Esophagus muscularis mucosa (tissue), 4 donors: ENCODE data around the gene APOF.

Experiments used
- EP300 ChIP-seq: sonication (generic); formaldehyde crosslinking; IDR thresholded peaks from one replicate; pipeline ENCODE4 v1.6.1; 2017; ENCODE audit warnings: antibody characterized with exemption
- POLR2A ChIP-seq: fragments of 450-650 bp; IDR thresholded peaks from one replicate; pipeline ENCODE4 v1.6.1; 2017; ENCODE audit warnings: antibody characterized with exemption, moderate library complexity, mild to moderate bottlenecking, low read depth
- POLR2AphosphoS5 ChIP-seq, 2 donors: sonication (generic); formaldehyde crosslinking; IDR thresholded peaks; one replicate each; pipeline ENCODE4 v1.6.1; 2017; ENCODE audit warnings: antibody characterized with exemption in 2 of 2
- TF ChIP-seq, protein P1 (sequence below), 3 experiments: fragments of 200-600 bp in 2 of 3; fragments of 450-650 bp in 1 of 3; sonication (generic) in 2 of 3; IDR thresholded peaks; one replicate each; pipeline ENCODE4 v1.5.1; 2017 to 2019; ENCODE audit warnings: antibody characterized with exemption in 3 of 3, mild to moderate bottlenecking in 2 of 3, moderate library complexity in 1 of 3

DNA sequence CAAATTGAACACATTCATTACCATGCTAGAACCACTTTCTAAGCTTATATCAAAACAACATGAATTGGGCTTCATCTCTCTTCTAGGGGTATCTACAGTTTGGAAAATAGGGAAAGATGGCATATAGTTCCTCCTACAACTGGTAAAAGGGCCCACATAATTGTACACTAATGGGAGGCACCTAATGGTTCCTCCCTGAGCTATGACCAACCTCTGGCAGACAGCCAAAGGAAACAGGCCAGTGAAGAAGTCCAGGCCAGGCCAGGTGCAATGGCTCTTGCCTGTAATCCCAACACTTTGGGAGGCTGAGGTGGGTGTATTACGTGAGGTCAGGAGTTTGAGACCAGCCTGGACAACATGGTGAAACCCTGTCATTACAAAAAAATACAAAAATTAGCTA lies 23.2 kb upstream of the APOF start:
- no peak for TF ChIP-seq POLR2A
- TF ChIP-seq, protein P1, sequence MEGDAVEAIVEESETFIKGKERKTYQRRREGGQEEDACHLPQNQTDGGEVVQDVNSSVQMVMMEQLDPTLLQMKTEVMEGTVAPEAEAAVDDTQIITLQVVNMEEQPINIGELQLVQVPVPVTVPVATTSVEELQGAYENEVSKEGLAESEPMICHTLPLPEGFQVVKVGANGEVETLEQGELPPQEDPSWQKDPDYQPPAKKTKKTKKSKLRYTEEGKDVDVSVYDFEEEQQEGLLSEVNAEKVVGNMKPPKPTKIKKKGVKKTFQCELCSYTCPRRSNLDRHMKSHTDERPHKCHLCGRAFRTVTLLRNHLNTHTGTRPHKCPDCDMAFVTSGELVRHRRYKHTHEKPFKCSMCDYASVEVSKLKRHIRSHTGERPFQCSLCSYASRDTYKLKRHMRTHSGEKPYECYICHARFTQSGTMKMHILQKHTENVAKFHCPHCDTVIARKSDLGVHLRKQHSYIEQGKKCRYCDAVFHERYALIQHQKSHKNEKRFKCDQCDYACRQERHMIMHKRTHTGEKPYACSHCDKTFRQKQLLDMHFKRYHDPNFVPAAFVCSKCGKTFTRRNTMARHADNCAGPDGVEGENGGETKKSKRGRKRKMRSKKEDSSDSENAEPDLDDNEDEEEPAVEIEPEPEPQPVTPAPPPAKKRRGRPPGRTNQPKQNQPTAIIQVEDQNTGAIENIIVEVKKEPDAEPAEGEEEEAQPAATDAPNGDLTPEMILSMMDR (IDR thresholded peaks at IDR 0.05) = no peak
- TF ChIP-seq EP300 = no peak
- no peak for TF ChIP-seq POLR2AphosphoS5 (IDR thresholded peaks at IDR 0.05)
